Activated naive CD4-positive, alpha-beta T cell treated with anti-CD3 and anti-CD28 coated beads, Interleukin-2, amount 50 U/mL, for 72 hours (primary cell): Measurements from ENCODE around the gene SLIT1. TPM values are rescaled to one million over a fixed set of nuclear protein-coding genes. Genes with fewer than 3 reads are reported as not detected.
A peak's percentile ranks its signal among the peaks of the same experiment; 100 is the strongest.
"Not testable (repeated sequence)": the region's sequence is repeated elsewhere in the genome, so short reads cannot be mapped to it uniquely, and the experiment has no call there.

ENCODE experiments used
- ATAC-seq, 2 donors: fragments of 150-1000 bp; cut with Tn5 transposase; 2 replicates each; pipeline ENCODE4 v1.10.0; 2021; ENCODE audit warnings: mild to moderate bottlenecking in 2 of 2, moderate library complexity in 2 of 2
- DNase-seq, 2 donors: peaks; one replicate each; pipeline ENCODE4 v3.0.0; 2021 to 2022; ENCODE audit warnings: low spot score in 2 of 2
- H3K27ac Mint-ChIP-seq, 2 donors: one replicate each; pipeline ENCODE4 v1.8.0; 2022; ENCODE audit warnings: mild to moderate bottlenecking in 2 of 2, mixed read lengths in 2 of 2
- H3K36me3 Mint-ChIP-seq, 2 donors: one replicate each; pipeline ENCODE4 v1.8.0; 2022; ENCODE audit warnings: mixed read lengths in 2 of 2
- H3K9me3 Mint-ChIP-seq, 2 donors: one replicate each; pipeline ENCODE4 v1.8.0; 2022; ENCODE audit warnings: mixed read lengths in 2 of 2
- total RNA-seq, 2 donors: library from RNA; stranded (reverse); gene quantifications; one replicate each; pipeline ENCODE4 v1.2.3, GENCODE V29; 2022

Gene SLIT1
- total RNA-seq, 2 donors from 2014 or later = 0.99 to 1.4 TPM

DNA sequence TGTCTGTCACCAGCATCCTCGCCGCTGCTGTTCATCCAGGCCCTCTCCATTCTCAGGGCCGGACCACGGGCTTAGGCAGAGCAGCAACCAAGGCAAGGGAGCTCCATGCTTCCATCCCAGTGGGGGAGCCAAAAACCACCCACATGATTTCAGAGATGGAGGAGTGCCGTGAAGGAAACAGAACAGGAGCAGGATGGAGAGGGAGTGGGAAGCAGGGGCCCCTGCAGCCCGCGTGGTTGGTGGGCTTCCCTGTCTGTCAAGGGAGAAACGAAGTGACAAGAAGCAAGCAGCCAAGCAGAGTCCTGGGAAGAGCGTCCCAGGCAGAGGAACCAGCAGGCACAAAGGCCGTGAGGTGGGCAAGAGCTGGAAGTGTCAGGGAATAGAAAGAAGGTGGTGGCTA lies 95.7 kb downstream of the SLIT1 start:
- ATAC-seq = no peak
- DNase-seq = no peak
- Mint-ChIP-seq H3K9me3 (no peaks in the 10 kb centered on the region), H3K27ac (no peak overlapping the region), H3K36me3 (no peaks in the 10 kb centered on the region)

DNA sequence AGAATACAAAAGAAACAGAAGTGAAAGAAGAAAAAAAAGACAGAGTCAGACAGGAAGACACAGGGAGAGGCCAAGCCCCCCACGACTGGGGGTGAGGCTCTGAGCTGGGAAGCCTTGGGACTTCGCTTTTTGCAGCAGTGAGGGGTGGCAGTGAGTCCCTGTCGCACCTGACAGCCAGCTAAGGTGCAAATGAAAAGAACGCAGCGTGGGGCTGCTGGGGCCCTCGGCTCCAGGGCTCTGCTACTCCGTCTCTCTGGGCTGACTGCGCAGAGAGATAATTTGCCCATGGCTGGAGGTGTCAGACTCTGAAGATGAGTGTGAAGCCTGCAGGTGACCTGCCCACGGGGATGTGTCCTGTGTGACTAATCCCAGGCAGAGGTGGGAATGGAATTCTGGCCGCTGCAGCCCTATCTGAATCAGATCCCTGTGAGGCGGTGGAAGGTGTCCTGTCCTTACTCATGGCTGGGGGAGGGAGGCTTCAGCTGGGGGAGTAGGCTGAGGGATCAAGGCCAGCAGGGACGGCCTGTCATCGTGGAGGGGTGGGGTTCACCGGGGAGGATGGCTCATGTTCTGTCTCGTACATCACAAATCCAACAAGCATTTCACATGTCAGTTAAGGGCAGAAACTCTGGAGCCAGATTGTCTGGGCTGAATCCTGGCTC lies 96.4 kb downstream of the SLIT1 start:
- ATAC-seq (no peak), DNase-seq (no peak)
- H3K27ac Mint-ChIP-seq = no peak overlapping the region
- no peaks in the 10 kb centered on the region for H3K36me3 Mint-ChIP-seq
- no peaks in the 10 kb centered on the region for H3K9me3 Mint-ChIP-seq

DNA sequence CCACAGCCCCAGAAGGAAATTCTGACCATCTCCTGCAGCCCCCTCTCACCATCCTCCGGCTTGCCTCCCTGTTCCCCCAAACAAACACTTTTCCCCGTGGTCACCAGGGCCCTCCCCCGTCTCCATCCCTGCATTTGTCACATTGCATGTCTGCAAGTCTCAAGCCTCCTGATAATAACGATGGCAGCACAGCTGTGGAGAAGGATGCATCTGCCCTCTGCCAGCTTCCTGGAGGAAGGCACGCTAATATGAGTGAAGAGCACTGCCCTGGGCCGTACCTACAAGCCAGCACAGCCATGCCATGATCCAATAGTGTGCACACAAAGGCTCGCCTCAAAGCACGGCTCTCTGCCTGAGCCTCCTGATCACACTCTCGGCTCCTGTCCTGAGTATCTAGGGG lies 98.5 kb downstream of the SLIT1 start:
- no peak overlapping the region for H3K27ac Mint-ChIP-seq
- no peaks in the 10 kb centered on the region for H3K9me3 Mint-ChIP-seq
- H3K36me3 Mint-ChIP-seq = no peaks in the 10 kb centered on the region
- ATAC-seq (no peak), DNase-seq (no peak)

DNA sequence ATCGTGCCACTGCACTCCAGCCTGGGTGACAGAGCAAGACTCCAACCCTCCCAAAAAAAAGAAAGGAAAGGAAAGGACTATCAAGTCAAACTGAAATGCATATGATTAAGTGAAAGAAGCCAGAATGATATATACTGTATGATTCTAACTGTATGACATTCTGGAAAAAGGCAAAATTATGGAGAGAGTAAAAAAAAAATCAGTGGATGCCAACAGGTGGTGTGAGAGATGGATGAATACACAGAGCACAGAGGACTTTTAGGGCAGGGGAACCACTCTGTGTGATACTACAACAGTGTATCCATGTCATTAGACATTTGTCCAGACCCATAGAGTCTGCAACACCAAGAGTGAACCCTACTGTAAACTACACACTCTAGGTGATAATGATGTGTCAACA lies 99.2 kb downstream of the SLIT1 start:
- ATAC-seq (no peak), DNase-seq (no peak)
- no peaks in the 10 kb centered on the region for H3K9me3 Mint-ChIP-seq
- no peaks in the 10 kb centered on the region for H3K36me3 Mint-ChIP-seq
- H3K27ac Mint-ChIP-seq = no peak overlapping the region

DNA sequence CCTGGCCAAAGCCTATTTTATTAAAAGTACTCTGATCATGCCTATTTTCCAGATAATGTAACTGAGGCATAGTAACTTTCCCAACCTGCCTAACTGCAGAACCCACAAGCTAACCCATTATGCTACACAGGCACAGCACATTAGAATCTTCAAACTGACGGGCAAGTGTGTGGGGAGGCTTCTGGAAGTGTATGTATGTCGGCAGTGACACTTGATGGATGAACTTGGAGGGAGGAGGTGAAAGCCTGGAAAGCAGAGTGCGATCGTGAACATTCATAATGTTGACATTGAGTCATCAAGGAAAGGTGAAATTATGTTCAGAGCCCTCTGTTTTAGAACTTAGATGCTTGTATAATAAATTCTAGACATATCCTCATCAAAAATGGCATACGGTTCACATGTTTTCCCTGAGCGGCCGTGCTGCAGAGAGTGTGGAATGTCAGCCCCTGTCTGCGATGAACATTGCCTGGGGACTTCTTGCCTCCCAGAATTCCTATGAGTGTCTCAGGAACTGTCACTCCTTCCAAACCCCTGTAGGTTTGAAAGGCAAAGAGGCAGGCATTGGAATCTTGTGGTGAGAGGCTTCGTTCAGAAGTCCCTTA lies 102.4 kb downstream of the SLIT1 start:
- DNase-seq (no peak), ATAC-seq (no peak)
- H3K9me3 Mint-ChIP-seq = no peaks in the 10 kb centered on the region
- H3K36me3 Mint-ChIP-seq = no peaks in the 10 kb centered on the region
- no peak overlapping the region for H3K27ac Mint-ChIP-seq

DNA sequence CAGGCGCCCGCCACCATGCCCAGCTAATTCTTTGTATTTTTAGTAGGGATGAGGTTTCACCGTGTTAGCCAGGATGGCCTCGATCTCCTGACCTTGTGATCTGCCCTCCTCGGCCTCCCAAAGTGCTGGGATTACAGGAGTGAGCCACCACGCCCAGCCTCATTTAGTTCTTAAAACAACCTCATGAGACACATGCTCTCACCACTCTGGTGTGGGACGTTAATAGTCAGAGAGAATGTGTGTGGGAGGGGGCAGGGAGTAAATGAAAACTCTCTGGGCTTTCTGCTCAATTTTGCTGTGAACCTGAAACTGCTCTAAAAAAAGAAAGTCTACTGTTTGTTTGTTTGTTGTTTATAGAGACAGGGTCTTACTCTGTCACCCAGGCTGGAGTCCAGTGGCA lies 103.2 kb downstream of the SLIT1 start:
- DNase-seq, H3K27ac Mint-ChIP-seq, H3K9me3 Mint-ChIP-seq, ATAC-seq, H3K36me3 Mint-ChIP-seq: not testable (repeated sequence)

DNA sequence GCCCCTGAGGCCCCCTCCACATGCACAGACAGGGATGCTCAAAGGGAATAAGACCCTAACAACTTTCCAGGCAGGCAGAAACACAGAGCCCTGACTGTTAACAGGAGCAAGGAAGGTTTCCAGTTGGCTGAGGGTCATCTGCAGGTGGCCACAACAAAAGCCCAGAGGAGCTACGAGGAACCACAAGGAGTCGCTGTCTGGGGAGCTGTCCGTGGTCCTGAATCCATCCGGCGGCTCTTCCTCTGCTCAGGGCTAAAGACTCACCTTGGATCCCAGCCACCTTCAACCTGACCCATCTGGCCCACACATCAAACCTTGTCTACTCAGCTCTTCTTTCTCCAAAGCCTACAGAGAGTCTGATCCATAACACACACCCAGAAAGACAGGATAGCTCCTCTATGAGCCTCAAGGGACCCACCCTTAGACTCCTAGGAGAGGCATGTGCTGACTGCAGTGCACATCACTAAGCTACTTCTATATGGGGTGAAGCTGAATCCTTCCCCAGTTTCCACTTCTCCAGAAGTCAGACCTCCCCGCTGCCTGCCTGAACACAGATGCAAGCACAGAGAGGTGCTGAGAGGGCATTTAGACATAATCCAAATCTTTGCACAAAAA lies 104.0 kb downstream of the SLIT1 start:
- DNase-seq (peak in 1 of 2 donors; percentile 77), ATAC-seq (peak; percentile 55 to 77)
- H3K27ac Mint-ChIP-seq = no peak overlapping the region
- no peaks in the 10 kb centered on the region for H3K36me3 Mint-ChIP-seq
- no peaks in the 10 kb centered on the region for H3K9me3 Mint-ChIP-seq

DNA sequence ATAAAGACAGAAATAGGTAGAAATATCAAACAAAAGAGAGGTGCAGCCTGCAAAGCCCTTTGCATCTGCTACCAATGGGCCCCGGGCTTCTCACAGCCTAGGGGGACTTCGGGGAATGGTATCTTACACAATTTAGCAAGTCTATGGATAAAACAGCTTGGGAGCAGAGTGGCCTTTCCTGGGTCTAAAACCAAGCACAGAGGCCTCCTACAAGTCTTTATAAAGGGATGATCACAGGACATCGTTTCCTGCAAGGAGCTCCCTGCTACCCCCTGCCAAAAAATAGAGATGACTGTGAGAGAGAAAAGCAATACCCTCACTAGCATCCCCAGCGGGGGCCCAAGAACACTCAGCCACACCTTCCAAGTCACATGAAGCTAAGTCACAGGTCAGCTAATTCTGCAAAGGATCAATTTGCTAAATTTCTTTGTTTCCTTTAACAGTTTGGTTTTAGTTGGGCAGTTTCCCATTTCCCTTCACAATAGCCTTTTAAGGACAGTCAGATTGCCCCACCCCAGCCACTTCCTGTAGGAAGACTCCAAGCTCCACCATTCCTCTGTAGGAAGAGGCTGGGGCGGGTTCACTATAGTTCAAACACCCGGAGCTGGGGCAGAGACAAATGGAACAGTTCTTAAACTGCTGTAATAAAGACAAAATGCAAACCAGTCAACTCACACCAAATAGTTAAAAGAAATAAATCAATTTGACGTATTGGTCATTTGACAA lies 105.5 kb downstream of the SLIT1 start:
- no peaks in the 10 kb centered on the region for H3K9me3 Mint-ChIP-seq
- DNase-seq (no peak), ATAC-seq (no peak)
- H3K36me3 Mint-ChIP-seq = no peaks in the 10 kb centered on the region
- H3K27ac Mint-ChIP-seq = no peak overlapping the region

DNA sequence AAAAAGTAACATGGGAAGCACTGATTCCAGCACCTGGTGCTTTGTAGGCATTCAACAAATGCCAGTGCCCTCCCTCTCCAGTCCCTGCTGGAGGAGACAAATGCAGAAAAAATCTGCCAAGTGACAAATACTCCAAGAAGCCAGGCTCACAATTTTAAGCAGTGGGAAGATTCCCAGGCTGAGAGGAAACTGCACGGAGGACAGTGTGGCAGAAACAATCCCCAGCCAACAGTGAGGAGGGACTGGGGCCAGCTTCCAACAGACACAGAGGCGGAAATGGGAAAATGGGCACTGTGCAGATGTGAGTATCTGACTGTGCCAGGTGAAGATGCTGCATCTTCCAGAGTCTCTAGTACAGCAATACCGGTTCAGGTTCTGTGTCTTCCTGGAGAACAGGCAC lies 106.3 kb downstream of the SLIT1 start:
- no peaks in the 10 kb centered on the region for H3K36me3 Mint-ChIP-seq
- H3K9me3 Mint-ChIP-seq = no peaks in the 10 kb centered on the region
- H3K27ac Mint-ChIP-seq = no peak overlapping the region
- ATAC-seq (no peak), DNase-seq (no peak)

DNA sequence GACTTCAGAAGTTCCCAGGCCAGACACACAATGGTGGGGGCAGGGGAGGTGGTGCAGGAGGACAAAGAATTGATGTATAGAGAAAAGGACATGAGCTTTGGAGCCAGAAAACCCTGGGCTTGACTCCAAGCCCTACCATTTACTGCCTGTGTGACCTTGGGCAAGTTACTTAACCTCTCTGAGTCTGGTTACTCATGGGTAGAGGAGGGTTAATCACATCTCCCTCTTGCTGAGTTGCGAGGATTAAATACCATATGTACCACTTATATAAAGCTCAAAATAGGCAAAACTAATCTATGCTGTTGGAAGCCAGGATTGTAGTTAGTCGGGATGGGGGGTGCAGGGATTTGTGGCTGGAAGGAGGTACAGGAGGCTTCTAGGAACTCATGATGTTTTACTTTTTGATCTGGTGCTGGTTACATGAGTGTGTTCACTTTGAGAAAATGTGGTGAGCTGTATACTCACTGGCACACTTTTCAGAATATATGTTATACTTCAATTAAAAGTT lies 106.8 kb downstream of the SLIT1 start:
- ATAC-seq = no peak
- H3K36me3 Mint-ChIP-seq = no peaks in the 10 kb centered on the region
- no peak overlapping the region for H3K27ac Mint-ChIP-seq
- DNase-seq = no peak
- no peaks in the 10 kb centered on the region for H3K9me3 Mint-ChIP-seq

DNA sequence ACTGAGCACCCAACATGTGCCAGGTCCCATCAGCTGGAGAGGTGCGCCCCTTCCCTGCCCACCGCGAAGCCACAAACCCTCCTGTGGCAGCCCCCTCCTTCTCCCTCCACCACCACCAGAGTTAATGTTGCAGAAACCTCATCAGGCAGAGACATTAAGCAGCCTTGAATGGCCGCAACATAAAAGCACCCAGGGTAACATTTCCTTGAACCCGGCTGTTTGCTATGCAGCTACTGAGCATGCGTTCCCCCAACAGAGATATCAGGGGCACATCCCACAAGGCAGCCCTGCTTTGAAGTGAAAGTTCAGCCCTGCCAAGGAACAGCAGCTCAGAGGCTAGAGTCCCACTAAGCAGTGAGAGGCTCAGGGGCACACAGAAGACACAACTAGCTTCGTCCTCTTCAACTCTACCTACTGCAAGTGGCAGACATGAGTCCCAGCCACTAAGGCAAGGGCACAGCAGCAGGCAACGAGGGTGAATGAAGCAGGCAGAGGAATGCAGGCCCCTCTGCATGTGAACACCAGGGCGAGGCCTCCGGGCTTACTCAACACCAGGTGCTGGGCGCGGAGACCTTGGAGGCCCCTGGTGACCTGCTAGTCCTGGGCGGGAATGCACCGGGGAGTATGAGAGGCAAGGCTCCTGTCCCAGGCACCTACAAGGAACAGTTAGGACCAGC lies 107.4 kb downstream of the SLIT1 start:
- Mint-ChIP-seq H3K9me3 (no peaks in the 10 kb centered on the region), H3K36me3 (no peaks in the 10 kb centered on the region), H3K27ac (no peak overlapping the region)
- DNase-seq = no peak
- no peak for ATAC-seq

DNA sequence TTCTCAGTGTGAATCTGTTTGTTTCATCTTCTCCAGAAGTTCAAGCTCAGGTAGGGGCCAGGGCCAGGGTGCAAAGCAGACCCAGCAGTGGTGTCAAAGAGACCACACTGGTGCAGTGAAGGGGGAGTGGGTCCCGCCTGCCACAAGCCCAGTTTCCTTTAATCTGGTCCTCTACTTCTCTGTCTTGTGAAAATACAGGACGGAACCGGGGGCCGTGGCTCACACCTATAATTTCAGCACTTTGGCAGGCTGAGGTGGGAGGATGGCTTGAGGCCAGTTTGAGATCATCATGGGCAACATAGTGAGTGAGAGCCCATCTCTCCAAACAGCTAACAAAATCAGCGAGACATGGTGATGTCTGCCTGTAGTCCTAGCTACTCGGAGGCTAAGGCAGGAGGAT lies 109.0 kb downstream of the SLIT1 start:
- no peak for ATAC-seq
- Mint-ChIP-seq H3K9me3 (no peaks in the 10 kb centered on the region), H3K27ac (no peak overlapping the region), H3K36me3 (no peaks in the 10 kb centered on the region)
- DNase-seq = no peak

DNA sequence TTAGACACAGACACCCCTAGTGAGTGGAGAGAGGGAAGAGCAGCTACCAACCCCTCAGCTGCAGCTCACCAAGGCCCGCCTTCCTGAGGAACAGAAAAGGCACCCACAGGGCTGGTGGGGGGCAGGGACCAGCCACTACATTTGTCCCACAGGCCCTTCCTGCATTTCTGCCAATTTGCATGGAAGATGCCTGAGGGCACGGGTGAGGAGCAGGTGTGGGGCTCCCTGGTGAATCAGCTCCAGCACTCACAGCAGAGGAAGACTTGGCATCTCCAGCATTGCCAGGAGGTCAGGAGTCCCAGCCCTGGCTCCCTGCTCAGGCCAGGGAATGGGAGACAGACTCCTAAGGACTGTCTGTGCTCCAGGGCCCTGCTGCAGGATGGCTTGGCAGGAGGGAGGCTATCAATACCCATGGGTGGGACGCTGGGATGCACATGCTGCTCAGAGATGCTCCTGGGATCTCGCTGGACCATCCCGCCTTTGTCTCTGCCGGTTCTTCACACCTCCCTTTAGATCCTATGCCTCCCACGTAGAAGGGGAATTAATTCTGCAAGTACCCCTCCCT lies 109.7 kb downstream of the SLIT1 start:
- ATAC-seq (no peak), DNase-seq (no peak)
- Mint-ChIP-seq H3K36me3 (no peaks in the 10 kb centered on the region), H3K27ac (no peak overlapping the region), H3K9me3 (no peaks in the 10 kb centered on the region)

DNA sequence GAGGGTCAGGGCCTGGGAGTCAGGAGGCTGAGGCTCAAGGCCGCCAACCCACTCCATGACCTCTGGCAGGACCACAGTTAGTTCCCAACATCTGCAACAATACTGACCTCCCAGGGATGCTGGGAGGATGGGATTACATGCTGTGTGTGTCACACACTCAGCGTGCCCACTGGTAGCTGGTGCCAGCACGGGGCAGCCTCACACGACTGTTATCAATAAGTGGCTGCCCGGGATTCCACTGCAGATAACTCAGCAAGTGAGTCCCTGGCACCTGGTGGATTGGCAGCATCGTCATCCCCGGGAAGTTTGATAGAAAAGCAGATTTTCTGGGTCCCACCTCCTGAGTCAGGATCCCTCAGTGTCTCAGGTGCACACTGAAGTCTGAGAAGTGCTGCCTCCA lies 110.3 kb downstream of the SLIT1 start:
- Mint-ChIP-seq H3K9me3 (no peaks in the 10 kb centered on the region), H3K27ac (no peak overlapping the region), H3K36me3 (no peaks in the 10 kb centered on the region)
- DNase-seq (no peak), ATAC-seq (no peak)

DNA sequence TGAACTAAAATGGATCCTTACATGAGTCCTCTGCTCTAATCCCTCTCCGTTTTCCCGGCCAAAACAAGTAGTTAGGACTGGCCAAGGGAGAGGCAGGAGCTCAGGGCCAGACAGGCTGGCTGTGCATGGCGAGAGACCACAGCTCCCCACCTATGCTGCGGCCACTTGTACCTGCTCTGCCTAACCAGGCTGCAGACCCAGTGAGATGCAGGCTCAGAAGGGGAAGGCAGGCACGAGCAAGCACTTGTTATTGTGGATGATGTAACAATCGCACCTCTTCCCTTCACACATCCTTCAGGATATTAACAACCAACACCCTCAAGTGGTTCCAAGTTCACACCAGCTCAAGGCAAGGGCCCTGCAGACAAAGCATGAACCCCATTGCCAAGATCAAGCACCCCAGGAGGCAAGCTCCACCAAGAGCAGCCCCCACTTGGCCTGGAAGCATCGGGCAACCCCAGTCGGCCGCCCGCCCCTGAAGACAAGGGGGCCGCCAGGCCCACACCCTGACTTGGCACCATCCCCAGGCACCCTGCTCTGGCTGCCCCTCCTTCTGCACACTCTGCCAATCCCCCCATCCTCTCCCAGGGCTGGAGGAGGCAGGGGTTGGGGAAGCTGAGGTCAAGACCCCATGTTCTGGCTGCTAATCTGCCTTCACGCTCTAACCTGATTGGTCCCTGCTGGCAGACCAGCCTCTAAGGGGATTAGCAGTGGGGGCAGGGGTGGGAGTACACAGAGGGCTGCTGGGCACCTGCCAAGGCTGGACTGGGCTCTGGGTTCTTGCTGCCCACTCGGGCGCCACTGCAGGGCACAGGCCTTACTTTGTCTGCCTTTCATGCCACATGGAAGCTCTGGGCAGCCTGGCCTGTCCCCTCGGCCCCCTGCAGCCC lies 111.3 kb downstream of the SLIT1 start:
- H3K36me3 Mint-ChIP-seq = no peaks in the 10 kb centered on the region
- H3K27ac Mint-ChIP-seq = no peak overlapping the region
- DNase-seq (no peak), ATAC-seq (no peak)
- H3K9me3 Mint-ChIP-seq = peaks cover 0 to 3% of the 10 kb centered on the region in 2 donors
